Trophoblast cell (in vitro differentiated cells and primary cell): ENCODE results near the gene LIPA.

Experiments used
- DNase-seq, 2 donors: peaks; one replicate each; pipeline ENCODE4 v3.0.0-alpha.2; 2016
- H2AFZ ChIP-seq: 2 replicates; pipeline ENCODE4 v1.6.1; 2013; ENCODE audit warnings: low read length, moderate library complexity, mild to moderate bottlenecking; ENCODE audit not compliant: insufficient read depth, poor library complexity
- H2AK5ac ChIP-seq: 2 replicates; pipeline ENCODE4 v1.6.1; 2013; ENCODE audit warnings: mild to moderate bottlenecking, low read length
- H2BK120ac ChIP-seq: 2 replicates; pipeline ENCODE4 v1.6.1; 2013; ENCODE audit warnings: low read length, mild to moderate bottlenecking, moderate library complexity; ENCODE audit not compliant: insufficient read depth, poor library complexity
- H2BK12ac ChIP-seq: 2 replicates; pipeline ENCODE4 v1.6.1; 2013; ENCODE audit warnings: mild to moderate bottlenecking, low read length, moderate library complexity
- H2BK5ac ChIP-seq: 2 replicates; pipeline ENCODE4 v1.6.1; 2013; ENCODE audit warnings: low read length, low read depth, moderate library complexity, mild to moderate bottlenecking; ENCODE audit not compliant: poor library complexity
- H3K14ac ChIP-seq: 2 replicates; pipeline ENCODE4 v1.6.1; 2013; ENCODE audit warnings: mild to moderate bottlenecking, low read length
- H3K18ac ChIP-seq: 2 replicates; pipeline ENCODE4 v1.6.1; 2013; ENCODE audit warnings: mild to moderate bottlenecking, low read length
- H3K23ac ChIP-seq: 2 replicates; pipeline ENCODE4 v1.6.1; 2013; ENCODE audit warnings: low read length
- H3K27ac ChIP-seq: 2 replicates; pipeline ENCODE4 v1.5.1; 2013; ENCODE audit warnings: low read depth, mild to moderate bottlenecking, inconsistent platforms, low read length, moderate library complexity
- H3K27me3 ChIP-seq: 2 replicates; pipeline ENCODE4 v1.6.1; 2013; ENCODE audit warnings: inconsistent platforms, mild to moderate bottlenecking, low read length, moderate library complexity; ENCODE audit not compliant: insufficient read depth
- H3K36me3 ChIP-seq, 2 experiments: 1 replicate in 1 of 2; 2 replicates in 1 of 2; pipeline ENCODE4 v1.6.1; 2013; ENCODE audit warnings: low read length in 2 of 2, mild to moderate bottlenecking in 2 of 2, moderate library complexity in 1 of 2; ENCODE audit not compliant: insufficient read depth in 2 of 2, control insufficient read depth in 1 of 2
- H3K4ac ChIP-seq: 2 replicates; pipeline ENCODE4 v1.6.1; 2013; ENCODE audit warnings: low read depth, mild to moderate bottlenecking, low read length, moderate library complexity
- H3K4me1 ChIP-seq, 2 experiments: 1 replicate in 1 of 2; 2 replicates in 1 of 2; pipeline ENCODE4 v1.6.1; 2013; ENCODE audit warnings: low read length in 2 of 2, mild to moderate bottlenecking in 2 of 2, moderate library complexity in 1 of 2; ENCODE audit not compliant: insufficient read depth in 2 of 2, control insufficient read depth in 1 of 2
- H3K4me2 ChIP-seq: 2 replicates; pipeline ENCODE4 v1.6.1; 2013; ENCODE audit warnings: inconsistent platforms, mild to moderate bottlenecking, low read length, moderate library complexity
- H3K4me3 ChIP-seq: 2 replicates; pipeline ENCODE4 v1.5.1; 2013; ENCODE audit warnings: mild to moderate bottlenecking, low read depth, low read length, inconsistent platforms
- H3K79me1 ChIP-seq: one replicate; pipeline ENCODE4 v1.6.1; 2013; ENCODE audit warnings: low read length
- H3K79me2 ChIP-seq: 2 replicates; pipeline ENCODE4 v1.6.1; 2013; ENCODE audit warnings: low read length, mild to moderate bottlenecking; ENCODE audit not compliant: control insufficient read depth, insufficient read depth, poor library complexity
- H3K9ac ChIP-seq: 2 replicates; pipeline ENCODE4 v1.6.1; 2013; ENCODE audit warnings: mild to moderate bottlenecking, low read length
- H3K9me3 ChIP-seq: 2 replicates; pipeline ENCODE4 v1.6.1; 2013; ENCODE audit warnings: low read depth, mild to moderate bottlenecking, control low read depth, inconsistent platforms, low read length; ENCODE audit not compliant: insufficient read depth
- H4K12ac ChIP-seq: 2 replicates; pipeline ENCODE4 v1.6.1; 2013; ENCODE audit warnings: low read depth, mild to moderate bottlenecking, low read length, moderate library complexity
- H4K8ac ChIP-seq: 2 replicates; pipeline ENCODE4 v1.6.1; 2013; ENCODE audit warnings: low read depth, mild to moderate bottlenecking, low read length, moderate library complexity
- H4K91ac ChIP-seq: one replicate; pipeline ENCODE4 v1.6.1; 2013; ENCODE audit warnings: low read depth, mild to moderate bottlenecking, low read length, moderate library complexity
- WGBS: extraction: QIAGEN DNeasy Blood & Tissue Kit; methylation state at CpG from one replicate; pipeline ENCODE4 v1.1.7; 2013; ENCODE audit warnings: missing lambda C conversion rate; ENCODE audit not compliant: insufficient read length, insufficient coverage; ENCODE audit errors: extremely low coverage; 5-methylcytosine and 5-hydroxymethylcytosine counted together

The LIPA gene

GRCh38 chr10:89215511-89215910, 36.1 kb downstream of the LIPA start:
- Histone ChIP-seq H2AFZ (no peak overlapping the region), H2BK5ac (no peak overlapping the region), H3K4me3 (no peak overlapping the region), H2BK12ac (no peak overlapping the region), H3K27me3 (no peaks in the 10 kb centered on the region), H4K8ac (no peak overlapping the region), H4K12ac (no peak overlapping the region), H3K14ac (no peak overlapping the region), H3K27ac (no peak overlapping the region), H4K91ac (no peak overlapping the region), H2AK5ac (no peak overlapping the region), H3K4me1 (no peaks in the 10 kb centered on the region), H3K4me2 (no peak overlapping the region), H3K79me2 (no peaks in the 10 kb centered on the region), H3K9me3 (no peaks in the 10 kb centered on the region), H3K36me3 (peaks cover 0 to 2% of the 10 kb centered on the region in 2 experiments), H3K18ac (no peak overlapping the region), H3K4ac (no peak overlapping the region), H2BK120ac (no peak overlapping the region), H3K9ac (no peak overlapping the region), H3K79me1 (no peaks in the 10 kb centered on the region), H3K23ac (no peak overlapping the region)
- WGBS, result no CpG with 5 or more reads among the region's 1 CpG
- DNase-seq, result no peak

- H2BK5ac ChIP-seq, result no peak overlapping the region
- H3K9ac ChIP-seq, result no peak overlapping the region
- H3K4me3 ChIP-seq, result no peak overlapping the region
- WGBS, result no CpG with 5 or more reads among the region's 8 CpGs
- no peak overlapping the region for H4K8ac ChIP-seq
- no peak for DNase-seq
- H3K14ac ChIP-seq, result no peak overlapping the region
- H2BK120ac ChIP-seq, result no peak overlapping the region
- no peak overlapping the region for H4K91ac ChIP-seq
- H3K27ac ChIP-seq, result no peak overlapping the region
- H3K4me1 ChIP-seq, result no peaks in the 10 kb centered on the region
- H3K4me2 ChIP-seq, result no peak overlapping the region
- no peak overlapping the region for H2AK5ac ChIP-seq
- H3K9me3 ChIP-seq, result no peaks in the 10 kb centered on the region
- no peak overlapping the region for H3K18ac ChIP-seq
- no peak overlapping the region for H3K23ac ChIP-seq
- H4K12ac ChIP-seq, result no peak overlapping the region
- no peak overlapping the region for H2AFZ ChIP-seq
- H2BK12ac ChIP-seq, result no peak overlapping the region
- H3K27me3 ChIP-seq, result no peaks in the 10 kb centered on the region
- no peaks in the 10 kb centered on the region for H3K79me1 ChIP-seq
- no peaks in the 10 kb centered on the region for H3K79me2 ChIP-seq
- peaks cover 0 to 2% of the 10 kb centered on the region in 2 experiments for H3K36me3 ChIP-seq
- H3K4ac ChIP-seq, result no peak overlapping the region
Observed at GRCh38 chr10:89214566-89215165, 36.9 kb downstream of the LIPA start.

- Histone ChIP-seq H3K18ac (no peak overlapping the region), H2BK5ac (no peak overlapping the region), H3K14ac (no peak overlapping the region), H2AK5ac (no peak overlapping the region), H3K79me2 (no peaks in the 10 kb centered on the region), H3K9me3 (no peaks in the 10 kb centered on the region), H2AFZ (no peak overlapping the region), H3K23ac (no peak overlapping the region), H3K4me2 (no peak overlapping the region), H3K36me3 (peaks cover 0 to 2% of the 10 kb centered on the region in 2 experiments), H3K4me3 (no peak overlapping the region), H3K79me1 (no peaks in the 10 kb centered on the region), H3K27ac (no peak overlapping the region), H2BK120ac (no peak overlapping the region), H4K8ac (no peak overlapping the region), H3K4me1 (peaks cover 1% of the 10 kb centered on the region in 2 experiments), H3K9ac (no peak overlapping the region), H4K12ac (no peak overlapping the region), H3K27me3 (peaks cover 4% of the 10 kb centered on the region), H4K91ac (no peak overlapping the region), H2BK12ac (no peak overlapping the region), H3K4ac (no peak overlapping the region)
- DNase-seq, result peak in 1 of 2 donors; percentile 69
- WGBS, result no CpG with 5 or more reads among the region's 8 CpGs
Observed at GRCh38 chr10:89213191-89213808, 38.3 kb downstream of the LIPA start.

- Histone ChIP-seq H3K14ac (no peak overlapping the region), H2BK12ac (no peak overlapping the region), H4K12ac (no peak overlapping the region), H2AK5ac (no peak overlapping the region), H3K9me3 (peaks cover 4% of the 10 kb centered on the region), H3K4me2 (no peak overlapping the region), H3K4me1 (peaks cover 6 to 7% of the 10 kb centered on the region in 2 experiments), H2AFZ (no peak overlapping the region), H2BK5ac (no peak overlapping the region), H3K79me1 (no peaks in the 10 kb centered on the region), H3K23ac (no peak overlapping the region), H3K27ac (no peak overlapping the region), H4K91ac (no peak overlapping the region), H3K4ac (no peak overlapping the region), H2BK120ac (no peak overlapping the region), H3K27me3 (peaks cover 25% of the 10 kb centered on the region), H3K18ac (no peak overlapping the region), H3K9ac (no peak overlapping the region), H4K8ac (no peak overlapping the region), H3K36me3 (peaks cover 0 to 2% of the 10 kb centered on the region in 2 experiments), H3K79me2 (no peaks in the 10 kb centered on the region), H3K4me3 (no peak overlapping the region)
- no CpG with 5 or more reads among the region's 3 CpGs for WGBS
- DNase-seq, result no peak
Observed at GRCh38 chr10:89210794-89211425, 40.7 kb downstream of the LIPA start.
